HL-60 (cell line): ENCODE data around the gene OSBPL8.

Source experiments
- DNase-seq, 2 experiments: peaks; one replicate each; pipeline ENCODE4 v3.0.0-alpha.2; 2010 to 2020; ENCODE audit warnings: low read depth in 1 of 2, low spot score in 1 of 2
- H3K27ac ChIP-seq: fragments of 250-450 bp; sonication (Bioruptor Pico); replicated peaks from 2 replicates; pipeline ENCODE4 v1.5.1; 2020; ENCODE audit warnings: mild to moderate bottlenecking, moderate library complexity
- H3K27me3 ChIP-seq: fragments of 250-450 bp; sonication (Bioruptor Pico); 2 replicates; pipeline ENCODE4 v1.5.1; 2021; ENCODE audit warnings: mild to moderate bottlenecking, moderate library complexity; ENCODE audit not compliant: insufficient read depth, poor library complexity, severe bottlenecking
- H3K4me3 ChIP-seq: replicated peaks from 2 replicates; pipeline ENCODE4 v1.5.1; 2011; ENCODE audit warnings: mild to moderate bottlenecking, control low read depth, low read length; ENCODE audit not compliant: insufficient read depth
- CTCF ChIP-seq: IDR thresholded peaks from one replicate; pipeline ENCODE4 v1.5.1; 2011; ENCODE audit warnings: low read length, control low read depth, inconsistent platforms; ENCODE audit not compliant: insufficient read depth
- GABPA ChIP-seq: IDR thresholded peaks from 2 replicates; pipeline ENCODE4 v1.6.1; 2012; ENCODE audit warnings: low read depth
- POLR2AphosphoS5 ChIP-seq: IDR thresholded peaks from 2 replicates; pipeline ENCODE4 v1.6.1; 2012; ENCODE audit warnings: low read depth
- REST ChIP-seq: IDR thresholded peaks from 2 replicates; pipeline ENCODE4 v1.6.1; 2012; ENCODE audit warnings: low read depth; ENCODE audit not compliant: insufficient replicate concordance
- SPI1 ChIP-seq: IDR thresholded peaks from 2 replicates; pipeline ENCODE4 v1.6.1; 2012; ENCODE audit warnings: low read depth, mild to moderate bottlenecking, borderline replicate concordance

OSBPL8 gene

GRCh38 chr12:76573840-76574373 lies 14.3 kb upstream of the OSBPL8 start:
- no peaks in the 10 kb centered on the region for H3K27me3 ChIP-seq
- no peak overlapping the region for H3K4me3 ChIP-seq
- DNase-seq: no peak
- TF ChIP-seq SPI1 (no peak), GABPA (no peak), POLR2AphosphoS5 (no peak)
- no peak overlapping the region for H3K27ac ChIP-seq

GRCh38 chr12:76571256-76571655 lies 11.7 kb upstream of the OSBPL8 start:
- no peak for DNase-seq
- no peak for TF ChIP-seq SPI1
- no peak for TF ChIP-seq REST
- no peak for TF ChIP-seq CTCF
- no peak for TF ChIP-seq GABPA
- TF ChIP-seq POLR2AphosphoS5: no peak
- Histone ChIP-seq H3K4me3 (no peak overlapping the region), H3K27me3 (no peaks in the 10 kb centered on the region), H3K27ac (no peak overlapping the region)

GRCh38 chr12:76569685-76570604 lies 10.4 kb upstream of the OSBPL8 start:
- no peak overlapping the region for H3K27ac ChIP-seq
- TF ChIP-seq CTCF: no peak
- no peak for TF ChIP-seq GABPA
- TF ChIP-seq REST: no peak
- H3K4me3 ChIP-seq: no peak overlapping the region
- no peaks in the 10 kb centered on the region for H3K27me3 ChIP-seq
- DNase-seq: no peak

- no peak for TF ChIP-seq SPI1
- TF ChIP-seq REST: no peak
- no peak for TF ChIP-seq CTCF
- no peak for TF ChIP-seq GABPA
- no peak for TF ChIP-seq POLR2AphosphoS5
- no peak overlapping the region for H3K4me3 ChIP-seq
These were observed 9.4 kb upstream of the OSBPL8 start for GRCh38 chr12:76568888-76569551.

More at GRCh38 chr12:76568888-76569551, 9.4 kb upstream of the OSBPL8 start:
- DNase-seq: no peak
- H3K27ac ChIP-seq: no peak overlapping the region
- H3K27me3 ChIP-seq: no peaks in the 10 kb centered on the region
